ENCODE data around the gene ATF4. TPM values are rescaled to one million over a fixed set of nuclear protein-coding genes. Genes with fewer than 3 reads are reported as not detected.
A peak's percentile ranks its signal among the peaks of the same experiment; 100 is the strongest.

The ATF4 gene
- total RNA-seq, 2 experiments from 2014 or later, result 720 to 732 TPM

GRCh38 chr22:39567135-39567946 lies 47.0 kb downstream of the ATF4 start:
- ChIA-PET CTCF (ENCODE audit: unreplicated experiment) (no interaction called here), POLR2A (interaction anchor here (0.6 kb wide), 1 partner anchor 188 kb away, joined by 4 read pairs; no protein-coding TSS in a partner anchor)
- Histone ChIP-seq H3K9me3 (ENCODE audit: low read length) (no peaks in the 10 kb centered on the region), H3K4me2 (ENCODE audit: low read length) (peak overlapping the region; percentile 47), H3K9me2 (ENCODE audit: insufficient read depth, low read length) (no peaks in the 10 kb centered on the region), H3K79me2 (ENCODE audit: insufficient read depth, low read depth, low read length) (no peaks in the 10 kb centered on the region), H2AFZ (ENCODE audit: low read length) (peak overlapping the region; percentile 72; the same call in 1 of the 2 replicates), H3K4me1 (ENCODE audit: insufficient read depth, low read length, poor library complexity, severe bottlenecking) (peaks cover 28% of the 10 kb centered on the region), H3K27ac (ENCODE audit: low read depth, low read length, poor library complexity, severe bottlenecking) (peak overlapping the region; percentile 28), H3K36me3 (ENCODE audit: insufficient read depth, low read length) (no peaks in the 10 kb centered on the region), H4K20me1 (ENCODE audit: insufficient read depth, low read length) (no peaks in the 10 kb centered on the region), H3K4me3 (ENCODE audit: low read depth, low read length, poor library complexity, severe bottlenecking) (no peak overlapping the region)
- peak; percentile 77 for DNase-seq (ENCODE audit: low spot score)
- TF ChIP-seq EZH2phosphoT487 (IDR thresholded peaks at IDR 0.05; ENCODE audit: borderline replicate concordance, low read depth, low read length), result no peak
- 0 out of 2 replicates have a peak, but pooled peaks have one; percentile 23 for TF ChIP-seq CTCF (conservative IDR thresholded peaks at IDR 0.05; ENCODE audit: low read length)
- intact Hi-C loops (cut with micrococcal nuclease; ENCODE audit: unreplicated experiment), result no loop called here
- BruUV-seq (replicated peaks), result no TSS peak

- Histone ChIP-seq H3K9me2 (ENCODE audit: insufficient read depth, low read length) (no peaks in the 10 kb centered on the region), H3K9me3 (ENCODE audit: low read length) (no peaks in the 10 kb centered on the region), H3K4me1 (ENCODE audit: insufficient read depth, low read length, poor library complexity, severe bottlenecking) (peaks cover 28% of the 10 kb centered on the region), H3K4me3 (ENCODE audit: low read depth, low read length, poor library complexity, severe bottlenecking) (no peak overlapping the region), H3K36me3 (ENCODE audit: insufficient read depth, low read length) (no peaks in the 10 kb centered on the region), H4K20me1 (ENCODE audit: insufficient read depth, low read length) (no peaks in the 10 kb centered on the region), H3K27ac (ENCODE audit: low read depth, low read length, poor library complexity, severe bottlenecking) (no peak overlapping the region), H3K4me2 (ENCODE audit: low read length) (0 out of 2 replicates have a peak overlapping the region, but pooled peaks have one; percentile 47), H2AFZ (ENCODE audit: low read length) (no peak overlapping the region; the same call in 1 of the 2 replicates), H3K79me2 (ENCODE audit: insufficient read depth, low read depth, low read length) (no peaks in the 10 kb centered on the region)
- DNase-seq (ENCODE audit: low spot score), result no peak
- CTCF ChIA-PET (ENCODE audit: unreplicated experiment), result no interaction called here
- POLR2A ChIA-PET, result no interaction called here
- intact Hi-C loops (cut with micrococcal nuclease; ENCODE audit: unreplicated experiment), result no loop called here
- no TSS peak for BruUV-seq (replicated peaks)
- TF ChIP-seq CTCF (conservative IDR thresholded peaks at IDR 0.05; ENCODE audit: low read length), result no peak
- no peak for TF ChIP-seq EZH2phosphoT487 (IDR thresholded peaks at IDR 0.05; ENCODE audit: borderline replicate concordance, low read depth, low read length)
Measured at GRCh38 chr22:39568278-39568981, 48.1 kb downstream of the ATF4 start.

Measured in OCI-LY7 (cell line).